ENCODE results near the gene CFAP46.
"Not testable (repeated sequence)": the region's sequence is repeated elsewhere in the genome, so short reads cannot be mapped to it uniquely, and the experiment has no call there.

CFAP46 gene

DNA sequence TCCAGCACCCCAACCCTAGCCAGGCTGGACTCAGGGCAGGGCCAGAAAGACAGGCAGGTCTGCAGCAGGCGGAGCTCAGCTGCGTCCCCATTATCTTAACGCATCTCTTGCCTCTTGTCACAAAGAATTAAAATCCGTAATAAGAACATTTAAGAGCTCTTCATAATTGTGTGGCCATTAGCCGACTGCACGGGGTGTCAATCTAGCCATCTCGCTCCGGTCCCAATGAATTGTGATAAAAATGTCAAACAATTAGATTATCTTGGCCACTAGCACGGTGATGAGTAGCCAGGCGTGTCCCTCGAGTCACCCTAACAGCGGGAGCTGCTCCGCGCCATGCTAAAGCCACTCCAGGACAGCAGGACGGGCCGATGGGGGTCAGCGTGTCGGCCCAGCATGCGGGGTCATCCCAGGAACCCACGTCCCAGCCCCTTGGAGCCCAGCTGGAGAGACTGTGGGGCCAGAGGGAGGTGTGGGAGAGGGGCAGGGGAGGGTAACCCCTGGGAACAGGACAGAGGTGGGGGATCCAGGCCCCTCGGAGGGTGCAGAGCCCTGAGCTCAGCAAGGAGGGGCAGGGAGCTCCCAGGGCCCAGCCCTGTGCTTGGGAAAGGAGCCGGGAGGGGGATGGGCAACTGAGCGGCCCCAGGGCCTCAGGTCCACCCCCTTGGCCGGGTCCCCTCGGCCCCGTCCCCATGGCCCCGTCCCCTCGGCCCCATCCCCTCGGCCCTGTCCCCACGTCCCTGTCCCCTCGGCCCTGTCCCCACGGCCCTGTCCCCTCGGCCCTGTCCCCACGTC is 138.8 kb downstream of the CFAP46 start:
- peak in 1 of 3 experiments; percentile 15 for DNase-seq

DNA sequence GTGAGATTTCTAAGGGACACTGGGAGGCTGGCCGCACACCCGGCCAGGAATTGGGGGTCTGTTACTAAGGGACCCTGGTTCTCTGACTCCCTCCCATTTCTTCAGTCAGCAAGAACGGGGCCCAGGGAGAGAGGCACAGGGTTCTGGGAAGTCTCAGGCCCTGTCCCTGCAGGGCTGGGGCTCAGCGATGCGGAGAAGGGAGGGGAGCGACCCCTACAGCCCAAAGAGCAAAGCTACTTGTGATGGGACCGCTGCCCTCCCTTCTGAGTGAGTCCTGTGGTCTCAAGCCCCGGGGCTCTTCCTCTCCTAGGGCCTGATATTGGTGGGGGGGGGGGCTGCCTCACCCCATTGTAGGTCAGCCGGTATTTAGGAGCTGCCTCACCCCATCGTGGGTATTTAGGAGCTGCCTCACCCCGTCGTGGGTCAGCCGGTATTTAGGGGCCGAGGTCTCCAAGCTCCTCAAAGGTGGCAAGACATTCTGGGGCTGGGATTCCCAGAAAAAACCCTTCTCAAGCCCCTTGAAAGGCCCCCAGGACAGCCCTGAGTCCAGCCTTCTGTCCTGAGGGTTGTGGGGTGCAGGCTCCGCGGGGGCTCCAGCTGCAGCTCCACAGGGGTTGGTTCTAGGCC is 139.6 kb downstream of the CFAP46 start:
- DNase-seq: no peak

DNA sequence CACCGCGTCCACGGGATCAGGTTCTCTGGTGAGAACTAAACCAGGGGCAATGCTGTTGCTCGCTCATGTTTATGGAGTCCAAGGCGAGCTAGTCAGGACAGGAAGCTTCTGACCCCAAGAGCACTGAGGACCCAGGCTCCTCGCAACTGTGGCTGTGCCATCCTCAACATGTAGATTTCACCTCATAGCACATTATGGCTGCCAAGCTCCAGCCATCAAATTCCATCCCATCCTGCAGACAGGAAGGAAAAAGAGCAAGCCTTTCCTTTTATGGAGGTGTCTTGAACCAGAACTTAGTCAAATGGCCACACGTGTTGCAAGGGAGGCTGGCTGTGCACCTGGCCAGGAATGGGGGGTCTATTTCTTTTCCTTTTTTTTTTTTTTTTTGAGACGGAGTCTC is 140.3 kb downstream of the CFAP46 start:
- DNase-seq: no peak

DNA sequence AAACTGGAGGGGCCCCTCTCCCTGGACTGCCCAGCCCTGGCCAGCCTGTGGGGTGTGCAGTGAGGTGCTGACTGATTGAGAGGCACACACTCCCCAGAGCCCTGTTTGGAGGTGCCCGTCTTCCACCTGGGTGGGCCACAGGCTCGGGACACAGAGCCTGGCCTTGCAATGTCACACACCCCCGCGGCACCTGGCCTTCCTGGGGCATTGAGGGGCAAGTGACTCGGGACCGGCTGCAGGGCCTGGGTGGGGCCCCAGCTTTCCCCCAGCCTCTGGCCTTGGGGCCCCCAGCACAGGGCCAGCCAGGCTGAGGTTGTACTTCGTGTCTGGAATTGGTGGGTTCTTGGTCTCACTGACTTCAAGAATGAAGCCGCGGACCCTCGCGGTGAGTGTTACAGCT is 142.5 kb downstream of the CFAP46 start:
- DNase-seq: no peak

DNA sequence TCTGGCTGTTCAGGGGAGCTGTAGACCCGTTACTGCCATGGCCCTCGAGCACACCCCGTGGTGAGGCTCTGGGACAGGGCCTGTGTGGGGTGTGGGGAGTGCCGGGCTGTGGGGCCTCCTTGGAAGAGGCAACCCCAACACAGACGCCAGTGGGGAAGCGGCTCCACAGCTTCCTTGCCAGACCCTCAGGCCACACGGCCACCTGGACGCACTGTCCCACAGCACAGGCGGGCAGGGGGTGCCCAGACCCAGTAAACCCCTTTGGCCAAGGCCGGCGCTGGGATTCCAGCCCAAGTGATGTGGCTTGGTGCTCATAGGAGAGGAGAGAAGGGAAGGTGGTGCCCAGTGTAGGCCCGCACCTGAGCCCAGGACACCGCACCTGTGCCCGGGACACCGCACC is 143.5 kb downstream of the CFAP46 start:
- no peak for DNase-seq

DNA sequence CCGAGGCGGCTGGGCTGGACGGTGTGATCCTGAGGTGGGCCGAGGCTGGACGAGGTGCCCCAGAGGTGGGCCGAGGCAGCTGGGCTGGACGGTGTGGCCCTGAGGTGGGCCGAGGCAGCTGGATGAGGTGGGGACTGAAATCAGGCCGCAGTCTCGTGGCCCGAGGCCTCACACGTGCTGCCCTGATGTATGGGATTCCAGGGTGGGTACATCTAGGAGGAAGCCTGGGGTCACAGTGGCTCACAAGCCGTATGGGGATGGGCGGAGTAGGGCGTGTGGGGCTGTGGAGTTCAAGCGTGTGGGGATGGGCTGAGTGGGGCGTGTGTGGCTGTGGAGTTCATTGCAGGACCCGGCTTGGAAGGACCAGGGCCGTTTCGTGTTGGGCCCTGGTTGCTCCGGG is 144.0 kb downstream of the CFAP46 start:
- no peak for DNase-seq

DNA sequence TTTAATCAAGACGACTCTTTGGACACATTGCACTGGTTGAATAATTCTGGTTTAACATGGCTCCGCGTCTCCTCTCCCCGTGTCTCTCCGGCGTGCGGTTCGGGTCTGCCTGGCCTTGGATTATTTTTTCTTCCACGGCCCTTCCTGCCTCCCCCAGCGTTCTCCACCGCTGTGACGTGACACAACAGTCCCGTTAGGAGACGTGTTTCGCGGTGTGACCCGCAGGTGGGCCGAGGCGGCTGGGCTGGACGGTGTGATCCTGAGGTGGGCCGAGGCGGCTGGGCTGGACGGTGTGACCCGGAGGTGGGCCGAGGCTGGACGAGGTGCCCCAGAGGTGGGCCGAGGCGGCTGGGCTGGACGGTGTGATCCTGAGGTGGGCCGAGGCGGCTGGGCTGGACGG is 144.4 kb downstream of the CFAP46 start:
- DNase-seq: not testable (repeated sequence)

DNA sequence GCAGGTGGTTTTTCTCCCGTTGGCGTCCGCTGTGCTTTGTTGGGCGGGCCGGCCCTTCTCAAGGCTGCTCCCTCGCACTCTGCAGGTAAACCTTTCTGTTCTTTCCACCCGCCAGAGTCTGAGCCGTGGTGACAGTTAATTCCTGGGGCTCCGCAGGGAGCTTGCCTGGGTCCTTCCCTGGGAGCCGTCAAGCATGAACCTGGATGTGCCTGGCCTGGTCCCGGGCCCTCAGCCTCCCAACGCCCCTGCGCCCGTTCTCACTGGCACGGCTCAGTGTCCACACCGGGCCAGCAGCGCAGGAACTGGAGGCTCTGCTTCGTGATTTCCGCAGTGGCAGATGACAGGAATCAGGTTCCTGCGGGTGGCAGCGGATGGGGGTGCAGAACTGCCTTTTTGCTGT is 145.5 kb downstream of the CFAP46 start:
- peak in 1 of 3 experiments; percentile 28 for DNase-seq

DNA sequence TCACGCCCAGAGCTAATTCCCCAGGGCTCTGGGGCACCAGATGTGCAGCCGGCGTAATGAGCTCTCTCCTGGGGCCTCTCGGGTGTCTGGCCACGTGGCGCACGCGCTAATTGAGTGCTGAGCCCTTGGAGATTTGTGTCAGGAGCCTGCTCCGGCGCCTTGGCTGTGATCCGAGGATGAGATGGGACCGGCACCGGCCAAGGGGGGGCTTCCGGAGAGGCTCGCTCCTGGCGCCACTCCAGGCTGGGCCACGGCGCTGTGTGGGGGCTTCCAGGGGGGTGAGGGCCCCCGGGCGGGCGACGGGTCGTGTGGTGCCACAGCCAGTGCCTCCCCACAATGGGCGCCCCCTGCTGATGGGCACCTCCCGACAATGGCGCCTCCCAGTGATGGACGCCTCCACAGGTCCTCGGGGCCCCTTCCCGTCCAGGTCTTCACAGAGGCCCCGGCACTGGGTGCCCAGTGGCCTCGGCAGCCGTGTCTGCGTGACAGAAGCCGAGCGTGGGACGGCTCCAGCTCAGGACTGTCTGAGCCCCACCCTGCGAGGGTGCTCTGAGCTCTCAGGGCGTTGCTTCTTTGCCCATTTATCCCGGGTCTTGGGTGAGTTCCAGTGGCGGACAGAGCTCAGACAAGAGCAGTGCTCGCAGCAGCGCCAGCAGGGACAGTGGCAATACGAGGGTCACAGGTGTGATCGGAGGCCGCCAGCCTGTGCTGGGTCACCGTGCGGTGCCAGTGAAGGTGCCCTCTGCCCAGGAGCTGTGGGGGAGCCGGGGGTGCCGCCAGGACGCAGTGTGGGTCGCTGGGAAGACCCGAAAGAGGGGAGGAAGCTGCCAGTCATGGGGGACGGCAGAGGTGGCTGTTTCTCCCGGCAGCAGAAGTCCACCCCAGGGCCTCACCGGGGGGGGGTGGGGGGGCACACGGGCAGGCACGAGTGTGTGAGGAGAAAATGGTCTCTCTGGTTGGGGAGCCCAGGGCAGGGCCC is 148.2 kb downstream of the CFAP46 start:
- peak; percentile 9 to 53 (median 19) for DNase-seq

DNA sequence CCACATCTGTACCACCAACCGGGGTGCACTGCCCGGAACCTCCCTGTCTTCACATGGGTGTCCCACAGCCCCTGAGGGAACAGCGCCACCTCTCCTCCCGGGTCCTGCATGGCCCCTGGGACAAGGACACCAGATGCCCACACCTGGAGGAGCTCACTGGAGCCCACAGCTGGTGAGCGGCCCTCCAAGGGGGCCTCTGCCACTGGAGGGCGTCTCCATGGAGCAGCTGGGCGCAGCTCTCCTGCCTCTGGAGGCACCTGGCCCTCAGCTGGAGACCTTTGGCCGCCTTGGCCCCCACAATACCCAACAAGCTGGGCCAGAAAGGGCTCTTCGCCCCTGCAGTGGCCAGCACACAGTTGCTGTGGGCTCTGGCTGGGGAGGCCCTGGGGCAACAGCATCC is 149.2 kb downstream of the CFAP46 start:
- DNase-seq: no peak

DNA sequence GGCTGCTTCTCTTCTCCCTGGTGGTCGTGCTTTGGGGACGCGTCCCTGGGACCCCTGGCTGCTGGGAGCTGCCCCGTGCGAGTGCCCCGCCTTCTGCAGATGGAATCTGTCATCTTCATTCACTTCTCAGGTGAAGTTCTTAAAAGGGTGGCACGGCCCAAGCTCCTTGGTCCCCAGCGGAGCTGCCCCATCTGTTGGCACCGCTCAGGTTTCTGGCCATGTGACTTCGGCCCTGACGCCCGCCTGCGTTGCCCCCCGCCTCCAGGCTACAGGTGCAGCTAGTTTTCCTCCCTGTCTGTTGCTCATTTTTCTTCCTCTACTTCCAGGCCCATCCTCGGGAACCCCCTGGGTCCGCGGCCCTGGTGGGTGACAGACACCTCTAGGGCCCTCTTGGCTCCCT is 149.6 kb downstream of the CFAP46 start:
- no peak for DNase-seq

DNA sequence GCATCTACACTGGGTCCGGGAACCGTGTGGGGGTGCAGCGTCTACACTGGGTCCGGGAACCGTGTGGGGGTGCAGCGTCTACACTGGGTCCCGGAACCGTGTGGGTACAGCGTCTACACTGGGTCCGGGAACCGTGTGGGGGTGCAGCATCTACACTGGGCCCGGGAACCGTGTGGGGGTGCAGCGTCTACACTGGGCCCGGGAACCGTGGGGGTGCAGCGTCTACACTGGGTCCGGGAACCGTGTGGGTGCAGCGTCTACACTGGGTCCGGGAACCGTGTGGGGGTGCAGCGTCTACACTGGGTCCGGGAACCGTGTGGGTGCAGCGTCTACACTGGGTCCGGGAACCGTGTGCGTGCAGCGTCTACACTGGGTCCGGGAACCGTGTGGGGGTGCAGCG is 150.3 kb downstream of the CFAP46 start:
- DNase-seq: not testable (repeated sequence)

DNA sequence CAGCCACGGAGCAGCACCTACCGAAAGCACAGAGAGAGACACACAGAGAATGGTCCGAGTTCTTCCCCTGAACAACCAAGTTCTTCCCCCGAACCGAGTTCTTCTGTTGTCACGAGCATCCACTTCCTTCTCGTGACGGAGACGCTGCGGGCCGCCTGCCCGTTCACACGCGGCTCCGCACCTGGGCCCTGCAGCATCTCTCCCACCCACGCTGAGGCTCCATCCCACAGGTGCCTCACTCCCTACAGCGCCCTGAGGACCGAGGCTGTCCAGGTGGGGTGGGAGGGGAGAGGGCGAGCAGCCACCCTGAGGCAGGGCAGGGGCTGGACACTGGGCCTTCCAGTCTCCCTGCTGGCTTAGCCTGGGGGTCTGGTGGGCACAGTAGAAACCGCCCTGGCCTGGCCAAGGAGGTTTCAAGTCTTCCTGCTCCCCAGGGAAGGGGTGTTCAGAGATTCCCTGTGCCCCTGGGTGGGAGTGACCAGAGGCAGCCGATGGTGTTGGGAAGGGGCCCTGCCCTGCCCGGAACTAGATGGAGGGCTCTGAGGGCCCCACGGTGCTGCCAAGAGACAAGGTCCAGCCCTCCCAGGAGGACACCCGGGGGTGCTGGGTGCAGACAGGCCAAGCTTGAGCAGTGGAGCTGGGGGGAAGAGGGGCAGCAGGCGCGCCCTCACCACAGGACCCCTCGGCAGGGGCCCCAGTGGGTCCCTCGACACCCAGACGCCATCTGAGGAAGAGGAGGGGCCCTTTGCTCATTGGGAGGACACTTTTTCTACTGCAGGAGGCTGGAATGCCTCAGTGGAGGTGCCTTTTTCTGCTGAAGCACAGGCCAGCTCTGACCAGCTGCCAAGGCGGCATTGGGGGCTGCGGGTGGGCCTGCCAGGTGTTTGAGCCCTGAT is 151.2 kb downstream of the CFAP46 start:
- DNase-seq: no peak

DNA sequence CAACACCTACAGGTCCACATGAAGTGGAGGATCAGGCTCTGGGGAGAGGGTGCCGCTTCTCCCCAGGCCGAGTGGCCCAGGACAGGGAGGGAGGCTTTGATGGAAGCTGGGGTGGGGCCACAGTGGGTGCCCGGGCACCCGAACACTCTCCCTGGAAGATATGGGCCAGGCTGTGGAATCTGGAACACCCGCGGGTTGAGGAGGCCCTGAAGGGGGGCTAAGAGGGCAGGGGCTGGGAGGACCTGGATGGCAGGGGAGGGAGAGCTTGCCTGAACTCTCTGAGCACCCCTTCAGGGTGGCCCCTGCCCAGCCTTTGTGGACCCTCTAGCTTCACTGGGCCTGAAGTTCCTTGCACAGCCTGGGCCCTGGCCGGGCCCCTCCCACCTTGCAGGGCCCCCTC is 151.9 kb downstream of the CFAP46 start:
- no peak for DNase-seq

DNA sequence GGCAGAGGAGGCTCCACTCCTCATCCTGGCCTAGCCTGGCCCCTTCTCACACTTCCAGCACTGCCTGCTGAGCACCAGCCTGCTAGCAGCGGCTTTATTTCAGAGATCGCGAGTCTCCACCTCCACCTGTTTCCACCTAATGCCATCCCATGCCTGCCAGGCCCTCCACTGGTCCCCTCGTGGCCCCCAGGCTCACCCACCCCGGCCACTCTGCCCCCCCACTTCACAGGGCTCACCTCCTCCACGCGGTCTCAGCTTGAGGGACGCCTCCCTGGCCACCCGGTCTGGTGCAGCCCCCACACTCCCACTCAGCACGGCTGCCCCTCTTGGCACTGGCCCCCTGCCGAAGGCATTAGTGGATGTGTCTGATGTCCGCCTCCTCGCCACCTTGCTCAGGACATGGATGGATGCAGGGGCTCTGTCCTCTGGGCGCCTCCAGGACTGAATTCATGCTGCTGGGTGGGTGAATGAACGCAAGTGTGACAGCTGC is 152.7 kb downstream of the CFAP46 start:
- DNase-seq: no peak

DNA sequence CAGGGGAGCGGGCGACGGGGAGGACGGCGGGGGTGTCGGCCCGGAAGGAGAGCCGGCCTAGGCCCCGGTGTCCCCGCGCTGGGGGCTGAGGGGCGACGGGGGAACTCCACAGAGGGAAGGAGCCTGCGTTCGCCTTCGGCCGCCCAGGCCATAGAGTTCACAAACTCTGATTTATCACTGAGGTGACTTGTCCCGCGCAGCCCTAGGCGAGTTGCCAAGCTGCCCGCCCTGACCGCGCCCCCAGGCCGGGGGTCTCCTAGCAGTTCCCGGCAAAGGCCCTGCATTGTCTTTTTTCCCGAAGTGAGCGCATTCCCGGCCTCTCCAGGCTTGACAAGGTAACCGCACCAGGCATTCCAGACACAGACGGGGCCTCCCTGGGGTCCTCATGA is 153.5 kb downstream of the CFAP46 start:
- DNase-seq: no peak

DNA sequence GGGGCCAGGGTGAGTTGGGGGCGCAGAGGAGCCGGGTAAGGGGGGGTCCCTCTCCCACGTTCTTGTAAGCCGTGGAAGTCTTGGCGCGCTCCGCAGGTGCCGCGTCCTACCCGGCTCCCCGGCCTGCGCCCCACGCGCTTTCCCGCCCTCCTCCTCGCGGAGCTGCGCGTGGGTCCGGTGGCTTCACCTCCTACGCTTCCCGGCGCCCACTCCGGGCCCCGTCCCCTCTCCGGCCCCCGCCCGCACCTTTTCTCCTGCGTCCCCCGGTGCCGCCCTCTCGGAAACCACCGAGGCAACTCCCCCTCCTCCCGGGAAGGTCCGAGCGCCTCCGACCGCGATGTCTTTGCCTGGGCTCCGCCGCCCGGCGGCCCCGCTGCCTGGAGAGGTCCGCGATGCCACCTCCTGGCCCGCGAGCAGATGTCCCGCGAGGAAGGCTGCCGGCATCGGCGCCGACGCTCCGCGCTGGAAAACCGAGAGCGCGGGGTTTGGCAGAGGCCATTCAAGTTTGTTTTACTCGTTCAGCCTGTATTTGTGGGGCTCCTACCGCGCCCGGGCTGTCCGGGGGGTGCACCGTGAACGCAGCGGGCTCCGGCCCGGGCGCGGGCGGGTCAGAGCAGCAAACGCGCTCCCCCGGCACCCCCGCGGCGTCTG is 154.1 kb downstream of the CFAP46 start:
- no peak for DNase-seq

DNA sequence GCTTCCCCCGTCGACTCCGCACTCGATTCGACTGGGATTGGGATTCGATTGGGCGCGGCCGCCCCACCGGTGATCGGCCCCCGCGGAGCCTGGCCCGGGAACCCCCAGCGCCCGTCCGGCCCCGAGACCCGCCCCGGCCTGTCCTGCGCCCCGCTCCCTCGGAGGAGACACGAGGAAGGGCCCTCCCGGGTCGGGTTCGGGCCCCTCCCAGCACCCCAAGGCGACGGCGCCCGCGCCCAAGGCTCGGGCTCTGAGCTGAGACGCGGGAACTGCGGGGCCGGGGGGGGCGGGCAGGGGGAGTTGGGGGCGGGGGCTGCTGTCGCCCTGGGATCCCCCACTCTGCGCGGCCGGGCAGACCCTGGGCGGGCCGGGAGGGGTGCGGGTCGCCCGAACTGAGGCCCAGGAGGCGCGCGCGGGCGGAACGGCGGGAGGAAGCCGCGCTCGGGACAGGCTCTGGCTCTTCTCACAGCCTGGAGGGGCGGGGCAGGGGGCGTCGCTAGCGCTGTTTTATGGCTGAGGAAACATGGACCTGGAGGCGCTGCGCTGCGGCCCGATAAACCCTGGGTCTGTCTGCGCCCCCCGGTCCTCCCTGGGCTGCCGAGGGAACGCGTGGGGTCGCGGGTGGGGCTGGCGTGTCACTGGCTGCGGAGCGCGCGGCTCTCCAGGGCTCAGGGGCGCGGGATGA is 154.7 kb downstream of the CFAP46 start:
- no peak for DNase-seq

DNA sequence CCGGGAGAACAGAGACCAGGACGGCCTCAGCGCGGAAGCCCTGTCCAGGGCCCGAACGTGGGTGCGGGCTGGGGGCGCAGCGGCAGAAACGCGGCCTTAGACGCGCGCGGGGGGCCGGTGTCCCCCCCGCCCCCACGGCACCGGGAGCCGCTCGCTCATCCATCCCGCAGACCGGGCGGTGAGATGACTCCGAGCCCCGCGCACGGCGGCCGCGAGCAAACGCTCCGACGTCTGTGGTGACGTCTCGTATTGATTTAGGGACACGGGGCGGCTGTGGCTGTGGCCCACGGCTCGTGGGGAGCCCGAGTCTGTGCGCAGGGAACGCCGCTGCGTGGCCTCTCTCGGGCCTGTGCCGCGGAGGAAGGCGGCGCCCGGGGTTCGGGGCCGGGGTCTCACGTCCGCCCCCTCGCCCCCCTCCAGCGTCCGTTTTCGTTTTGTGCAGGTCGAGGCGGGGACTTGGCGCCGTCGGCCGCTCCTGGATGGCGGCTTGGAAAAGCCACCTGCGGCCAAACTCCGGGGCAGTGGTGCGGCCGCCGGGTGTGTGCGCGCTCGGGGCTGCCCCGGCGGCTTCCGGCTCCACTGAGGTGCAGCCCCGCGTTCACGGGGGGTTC is 155.4 kb downstream of the CFAP46 start:
- DNase-seq: no peak

DNA sequence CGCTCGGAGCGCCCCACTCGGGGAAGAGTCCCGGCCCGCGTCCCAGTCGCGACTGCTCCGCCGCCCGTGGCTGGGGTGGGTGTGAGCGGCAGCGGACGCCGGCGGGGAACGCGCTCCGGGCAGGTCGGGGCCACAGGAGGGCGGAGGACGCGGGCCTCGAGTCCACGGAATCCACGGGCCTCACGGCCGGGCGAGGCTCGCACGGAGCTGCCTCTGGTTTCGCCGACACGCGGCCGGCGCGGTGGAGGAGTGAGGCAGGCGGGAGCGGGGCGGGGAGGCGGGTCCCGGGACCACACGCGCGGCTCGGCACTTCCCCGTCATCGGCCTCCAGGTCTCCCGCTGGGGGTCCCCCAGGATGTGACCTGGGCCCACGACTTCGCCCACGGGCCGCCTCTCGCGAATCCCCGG is 155.9 kb downstream of the CFAP46 start:
- DNase-seq: no peak
